ENCODE measurements around the gene LONP2.
A peak's percentile ranks its signal among the peaks of the same experiment; 100 is the strongest.
"Not testable (repeated sequence)": the region's sequence is repeated elsewhere in the genome, so short reads cannot be mapped to it uniquely, and the experiment has no call there.

LONP2 gene

DNA sequence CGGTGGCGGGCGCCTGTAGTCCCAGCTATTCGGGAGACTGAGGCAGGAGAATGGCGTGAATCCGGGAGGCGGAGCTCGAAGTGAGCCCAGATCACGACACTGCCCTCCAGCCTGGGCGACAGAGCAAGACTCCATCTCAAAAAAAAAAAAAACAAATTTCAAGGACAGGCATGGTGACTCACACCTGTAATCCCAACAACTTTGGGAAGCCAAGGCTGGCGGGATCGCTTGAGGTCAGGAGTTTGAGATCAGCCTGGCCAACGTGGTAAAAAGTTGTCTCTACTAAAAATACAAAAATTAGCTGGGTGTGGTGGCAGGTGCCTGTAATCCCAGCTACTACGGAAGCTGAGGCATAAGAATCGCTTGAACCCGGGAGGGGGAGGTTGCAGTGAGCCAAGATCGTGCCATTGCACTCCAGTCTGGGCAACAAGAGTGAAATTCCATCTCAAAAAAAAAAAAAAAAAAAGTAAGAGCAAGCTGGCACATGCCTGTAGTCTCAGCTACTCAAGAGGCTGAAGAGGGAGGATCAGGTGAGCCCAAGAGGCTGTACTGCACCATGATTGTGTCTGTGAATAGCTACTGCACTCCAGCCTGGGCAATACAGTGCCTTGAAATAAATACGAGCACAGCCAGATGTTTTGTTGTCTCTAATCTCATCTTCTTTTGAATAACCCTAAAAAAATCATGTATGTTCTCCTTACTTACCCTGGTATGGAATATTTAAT lies 126.7 kb downstream of the LONP2 start:
- DNase-seq = not testable (repeated sequence)

DNA sequence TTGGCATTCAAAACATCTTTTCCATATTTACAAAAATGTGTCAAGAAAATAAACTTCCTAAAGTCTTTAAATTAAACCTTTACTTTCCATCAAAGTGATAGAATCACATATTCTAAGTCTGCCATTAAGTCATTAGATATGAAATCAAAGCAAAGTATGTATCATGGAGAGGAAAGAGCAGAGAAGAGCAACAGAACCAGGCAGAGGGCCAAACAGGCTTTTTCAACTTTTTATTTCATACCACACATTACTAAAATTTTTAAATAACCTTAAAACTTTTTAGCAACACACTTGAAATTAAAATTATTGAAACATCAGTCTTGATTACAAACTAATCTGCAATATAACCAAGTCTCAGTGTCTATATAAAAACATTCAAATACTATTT lies 127.3 kb downstream of the LONP2 start:
- no peak for DNase-seq

DNA sequence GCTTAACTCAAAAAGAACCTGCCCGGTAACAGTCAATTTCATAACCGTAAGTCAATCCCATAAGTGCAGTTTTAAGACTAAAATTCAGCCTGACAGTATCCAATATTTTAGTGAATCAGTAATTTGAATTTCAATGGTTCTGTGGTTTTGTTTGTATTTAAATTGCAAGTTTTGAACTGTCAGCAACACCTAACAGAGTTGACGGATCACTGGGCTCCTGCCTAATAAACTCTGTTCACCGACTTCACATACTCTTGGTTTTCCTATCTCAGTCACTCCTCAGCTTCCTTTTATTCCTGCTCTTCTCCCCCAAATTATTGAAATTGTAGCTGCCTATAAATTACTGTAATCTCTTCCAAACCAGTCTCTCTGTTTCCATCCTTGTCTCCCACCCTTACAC lies 128.6 kb downstream of the LONP2 start:
- no peak for DNase-seq

DNA sequence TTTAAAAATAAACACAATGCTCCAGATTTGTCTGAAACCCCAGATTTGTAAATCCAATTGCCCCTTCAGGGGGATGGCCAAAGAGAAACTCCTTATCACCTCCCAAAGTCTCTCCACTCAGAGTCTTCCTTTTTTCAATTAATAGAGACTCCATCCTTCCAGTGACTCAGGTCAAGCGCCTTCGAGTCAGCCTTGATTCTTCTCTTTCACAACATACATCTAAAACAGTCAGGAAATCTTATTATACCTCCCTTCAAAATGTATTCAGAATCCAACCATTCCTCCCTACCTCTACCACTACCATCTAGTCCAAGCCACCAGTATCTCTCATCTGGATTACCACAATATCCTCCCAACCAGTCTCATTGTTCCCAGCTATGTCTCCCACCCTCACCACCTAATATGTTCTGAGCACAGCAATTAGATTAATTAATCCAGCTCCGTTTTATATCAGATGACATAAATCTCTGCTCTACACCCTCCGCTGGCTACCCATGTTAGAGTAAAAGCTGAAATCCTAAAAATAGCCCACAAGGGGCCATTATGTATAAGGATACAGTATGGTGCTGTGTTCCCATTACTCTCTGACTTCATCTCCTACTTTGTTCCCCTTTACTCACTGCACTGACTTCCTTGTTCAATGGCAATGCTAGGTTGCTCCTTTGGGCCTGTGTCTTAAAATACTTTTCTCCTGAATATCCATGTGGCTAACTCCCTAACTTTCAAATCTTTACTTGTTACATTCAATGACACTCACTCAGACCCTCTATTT lies 129.3 kb downstream of the LONP2 start:
- DNase-seq = no peak

DNA sequence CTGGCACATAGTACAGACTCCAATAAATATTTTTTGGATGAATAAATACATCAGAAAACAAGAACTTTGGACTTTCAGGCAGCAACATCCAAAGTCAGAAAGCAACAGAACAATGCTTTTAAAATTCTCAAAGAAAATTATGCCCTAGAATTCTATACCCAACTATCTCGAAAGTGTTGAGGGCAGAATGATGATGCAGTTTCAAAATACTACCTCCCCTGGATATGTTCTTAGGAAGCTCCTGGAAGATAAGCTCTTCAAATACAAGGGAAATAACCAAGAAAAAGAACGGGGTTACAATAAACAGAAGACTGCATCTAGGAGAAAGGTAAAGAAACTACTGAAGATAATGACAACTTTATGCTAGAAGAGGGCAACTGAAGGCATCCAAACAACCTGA lies 130.2 kb downstream of the LONP2 start:
- no peak for DNase-seq

DNA sequence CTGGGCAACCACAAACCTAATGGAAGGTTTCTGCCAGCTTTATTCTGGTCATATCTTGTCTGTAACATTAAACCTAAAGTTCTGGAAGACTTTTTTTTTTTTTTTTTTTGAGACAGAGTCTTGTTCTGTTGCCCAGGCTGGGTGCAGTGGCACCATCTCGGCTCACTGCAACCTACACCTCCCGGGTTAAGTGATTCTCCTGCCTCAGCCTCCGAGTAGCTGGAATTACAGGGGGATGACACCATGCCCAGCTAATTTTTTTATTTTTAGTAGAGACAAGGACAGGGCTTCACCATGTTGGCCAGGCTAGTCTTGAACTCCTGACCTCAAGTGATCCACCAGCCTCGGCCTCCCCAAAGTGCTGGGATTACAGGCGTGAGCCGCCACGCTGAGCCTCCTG lies 133.2 kb downstream of the LONP2 start:
- not testable (repeated sequence) for DNase-seq

DNA sequence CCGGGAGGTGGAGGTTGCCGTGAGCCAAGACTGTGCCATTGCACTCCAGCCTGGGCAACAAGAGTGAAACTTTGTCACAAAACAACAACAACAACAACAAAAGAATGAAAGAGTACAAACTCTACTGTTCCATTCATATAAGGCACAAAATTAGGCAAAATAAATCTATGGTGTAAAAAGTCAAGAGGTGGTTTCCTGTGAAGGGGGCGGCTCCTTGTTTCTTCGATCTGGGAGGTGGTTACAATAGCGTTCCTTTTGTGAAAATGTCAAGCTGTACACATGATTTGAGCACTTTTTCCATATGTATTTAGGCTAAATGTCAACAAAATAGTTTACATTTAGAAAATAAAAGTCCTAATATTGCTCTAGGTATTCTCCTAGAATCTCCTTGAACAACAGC lies 134.2 kb downstream of the LONP2 start:
- DNase-seq = no peak

DNA sequence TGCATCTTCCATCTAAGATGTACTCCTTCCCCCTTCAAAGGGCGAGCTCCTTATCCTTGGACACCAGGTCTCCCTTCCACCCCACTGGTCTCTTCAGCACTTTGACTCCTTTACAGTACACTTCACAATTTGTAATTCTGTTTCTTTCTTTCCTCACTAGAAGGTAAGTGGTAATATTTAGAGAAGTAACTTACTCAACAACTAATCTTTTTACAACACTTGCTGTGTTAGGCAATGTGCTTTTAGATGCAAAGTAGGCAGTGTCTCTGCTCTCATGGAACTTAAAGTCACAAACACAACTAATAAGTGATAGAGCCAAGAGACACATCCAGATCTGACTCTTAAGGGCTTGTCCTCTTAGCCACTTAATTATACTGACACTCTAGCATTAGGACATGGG lies 134.7 kb downstream of the LONP2 start:
- DNase-seq = no peak

DNA sequence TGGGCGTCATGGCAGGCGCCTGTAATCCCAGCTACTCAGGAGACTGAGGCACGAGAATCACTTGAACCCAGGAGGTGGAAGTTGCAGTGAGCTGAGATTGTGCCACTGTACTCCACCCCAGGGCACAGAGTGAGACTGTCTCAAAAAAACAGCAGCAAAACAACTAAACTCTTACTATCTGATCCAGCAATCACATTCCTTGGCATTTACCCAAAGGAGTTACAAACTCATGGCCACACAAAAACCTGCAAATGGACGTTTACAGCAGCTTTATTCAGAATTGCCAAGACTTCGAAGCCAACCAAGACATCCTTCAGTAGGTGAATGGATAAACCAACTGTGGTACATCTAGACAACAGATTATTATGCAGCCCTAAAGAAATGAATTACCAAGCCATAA lies 137.1 kb downstream of the LONP2 start:
- DNase-seq = no peak

DNA sequence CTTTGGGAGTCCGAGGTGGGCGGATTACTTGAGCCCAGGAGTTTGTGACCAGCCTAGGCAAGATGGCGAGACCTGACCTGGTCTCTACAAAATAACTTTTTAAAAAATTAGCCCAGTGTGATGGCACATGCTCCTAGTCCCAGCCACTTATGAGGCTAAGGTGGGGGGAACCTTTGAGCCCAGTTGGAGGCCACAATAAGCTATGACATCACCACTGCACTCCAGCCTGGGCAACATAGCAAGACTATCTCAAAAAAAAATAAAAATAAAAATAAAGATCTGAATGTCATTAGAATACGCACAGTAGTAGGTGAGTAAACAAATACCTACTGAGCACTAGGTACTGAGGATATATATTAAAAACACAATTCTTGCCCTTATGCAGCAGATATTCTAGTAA lies 138.0 kb downstream of the LONP2 start:
- no peak for DNase-seq

DNA sequence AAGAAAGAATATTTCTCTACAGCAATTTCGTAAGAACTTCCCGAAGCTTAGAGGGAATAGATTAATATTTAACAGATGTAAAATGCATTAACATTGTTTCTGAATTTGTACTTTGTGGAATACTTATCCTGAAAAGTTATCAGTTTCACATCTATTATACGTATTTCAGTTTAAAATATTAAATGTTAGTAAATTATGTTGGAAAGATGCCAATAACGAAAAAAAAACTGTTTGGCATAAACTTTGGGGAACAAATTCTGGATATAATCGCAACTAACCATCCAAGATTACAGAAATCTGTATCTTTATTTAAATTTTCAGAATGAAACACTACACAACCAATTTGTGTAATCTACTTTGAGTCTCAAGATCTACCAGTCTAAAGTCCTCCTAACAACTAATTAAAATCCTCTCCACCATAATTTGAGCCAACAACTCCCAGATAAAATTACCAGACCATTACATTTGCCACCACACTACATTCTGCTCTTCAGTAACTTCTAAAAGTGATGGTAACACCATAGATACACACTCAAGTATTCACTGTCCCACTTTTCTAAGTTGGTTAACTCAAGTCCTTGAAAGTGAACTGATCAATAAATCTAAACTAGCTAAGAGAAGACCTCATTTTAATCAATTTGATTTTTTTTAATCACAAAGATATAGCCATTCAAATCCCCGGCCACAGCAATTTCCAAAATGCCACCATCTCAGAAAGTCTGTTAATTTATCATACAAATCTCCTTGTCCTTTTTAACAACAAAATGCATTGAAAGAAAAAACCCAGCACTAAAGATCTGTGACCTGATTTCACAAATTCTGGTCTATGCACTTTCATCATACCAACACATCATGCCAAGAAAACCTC lies 139.1 kb downstream of the LONP2 start:
- no peak for DNase-seq

DNA sequence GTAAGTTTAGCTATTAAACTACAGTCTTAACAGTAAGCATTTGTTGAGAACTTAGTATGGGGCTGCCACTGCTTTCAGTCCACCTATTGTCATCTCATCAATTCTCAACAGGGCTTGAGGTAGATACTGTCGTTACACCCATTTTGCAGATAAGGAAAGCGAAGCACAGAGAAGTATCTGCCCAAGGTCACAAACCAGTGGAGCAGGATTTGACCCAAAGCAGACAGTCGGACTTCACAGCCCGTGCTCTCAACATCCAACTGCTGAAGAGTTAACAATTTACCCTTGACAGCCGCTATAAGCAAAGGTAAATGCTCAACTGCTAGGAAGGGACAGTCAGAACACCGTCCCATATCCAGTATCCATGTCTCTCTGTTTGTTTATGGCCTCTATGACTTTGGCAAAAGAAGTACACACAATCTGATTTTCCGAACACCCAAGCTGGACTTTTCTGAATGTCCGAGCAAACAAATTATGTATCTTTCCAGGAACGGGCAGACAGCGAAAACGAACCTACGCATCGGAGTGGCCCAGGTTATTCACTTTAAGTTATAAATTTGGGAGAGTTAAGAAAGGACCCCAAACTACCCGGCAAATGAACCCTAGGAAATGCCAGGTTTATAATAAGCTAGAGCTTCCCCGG lies 139.9 kb downstream of the LONP2 start:
- peak; percentile 19 to 30 for DNase-seq

DNA sequence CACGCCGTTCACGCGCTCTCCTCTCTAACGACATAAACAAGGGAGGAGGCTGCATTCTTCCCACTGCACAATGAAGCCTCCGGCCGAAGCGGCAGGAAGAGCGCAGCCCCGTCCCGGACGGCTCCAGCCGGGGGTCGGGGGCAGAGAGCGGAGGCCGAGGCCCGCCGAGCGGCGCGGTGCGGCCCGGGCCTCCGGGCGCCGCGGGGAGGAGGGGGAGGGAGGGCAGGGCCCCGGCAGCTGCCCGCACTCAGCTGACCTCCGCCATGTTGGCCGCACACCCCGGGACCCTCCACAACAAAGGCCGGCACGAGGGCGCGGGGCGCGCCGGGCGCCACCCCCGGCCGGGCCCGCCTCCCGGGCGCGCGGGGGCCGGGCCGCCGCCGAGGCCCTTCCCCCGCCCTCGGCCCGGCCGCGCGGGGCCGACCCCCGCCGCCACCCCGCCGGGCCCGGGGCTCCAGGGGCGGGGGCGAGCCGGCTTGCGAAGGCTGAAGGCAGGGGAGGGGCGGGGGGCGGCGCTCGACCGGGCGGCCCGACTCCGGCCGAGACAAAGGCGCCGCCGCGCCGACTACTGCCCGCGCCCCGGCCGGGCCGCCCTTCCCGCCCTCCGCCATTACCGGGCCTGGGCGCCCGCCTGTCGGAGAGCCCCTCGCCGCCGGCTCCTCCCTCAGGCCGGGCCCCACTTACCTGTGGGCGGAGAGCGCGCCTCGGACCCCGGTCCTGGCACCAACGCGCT lies 140.6 kb downstream of the LONP2 start:
- peak in 1 of 2 experiments; percentile 72 for DNase-seq

DNA sequence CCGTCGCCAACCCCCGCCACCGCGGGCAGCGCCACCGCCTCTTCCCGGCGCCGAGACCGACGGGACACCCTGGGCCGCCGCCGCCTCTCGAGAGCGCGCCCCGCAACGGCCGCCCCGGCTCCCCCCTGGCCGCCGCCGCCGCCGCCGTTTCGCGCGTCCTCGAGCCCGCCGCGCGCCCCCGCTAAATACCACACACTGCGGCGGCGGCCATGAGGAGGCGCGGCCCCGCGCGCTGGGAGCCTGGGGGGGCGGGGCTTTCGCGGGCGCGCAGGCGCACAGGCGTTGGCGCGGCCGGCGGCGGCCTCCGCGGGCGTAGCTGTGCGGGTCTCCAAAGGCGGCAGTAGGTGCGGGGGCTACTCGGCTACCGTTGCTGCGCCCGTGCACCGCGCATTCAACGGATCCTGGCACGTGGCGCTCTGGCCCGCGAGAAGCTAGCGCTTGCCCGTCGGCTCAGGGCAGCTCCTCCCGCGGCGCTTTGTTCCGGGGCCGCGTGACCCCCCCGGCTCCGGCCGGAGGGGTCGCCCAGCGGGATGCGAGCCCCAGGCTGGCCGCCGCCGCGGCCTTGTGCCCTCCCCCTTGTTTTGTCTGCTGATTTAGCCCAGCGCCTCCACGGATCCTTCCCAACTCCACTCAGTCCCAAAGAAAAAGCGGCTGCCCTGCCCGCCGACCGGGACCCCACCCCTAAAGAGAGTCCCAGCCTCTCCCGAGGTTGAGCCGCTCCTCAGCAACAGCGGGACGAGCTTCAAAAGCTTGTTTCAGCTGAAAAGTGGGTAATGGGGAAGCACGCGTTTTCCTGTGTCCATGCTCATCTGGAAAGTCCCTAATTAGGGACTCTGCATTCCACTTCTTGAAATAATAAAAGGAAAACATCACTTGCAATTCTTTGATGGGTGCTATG lies 141.4 kb downstream of the LONP2 start, which contains the start of gene SIAH1:
TSS of gene SIAH1 (minus strand) at position 161 of the 898 bp plus-strand sequence. CDS start 22,985 bp downstream, outside the sequence.
- DNase-seq = peak; percentile 12 to 85

DNA sequence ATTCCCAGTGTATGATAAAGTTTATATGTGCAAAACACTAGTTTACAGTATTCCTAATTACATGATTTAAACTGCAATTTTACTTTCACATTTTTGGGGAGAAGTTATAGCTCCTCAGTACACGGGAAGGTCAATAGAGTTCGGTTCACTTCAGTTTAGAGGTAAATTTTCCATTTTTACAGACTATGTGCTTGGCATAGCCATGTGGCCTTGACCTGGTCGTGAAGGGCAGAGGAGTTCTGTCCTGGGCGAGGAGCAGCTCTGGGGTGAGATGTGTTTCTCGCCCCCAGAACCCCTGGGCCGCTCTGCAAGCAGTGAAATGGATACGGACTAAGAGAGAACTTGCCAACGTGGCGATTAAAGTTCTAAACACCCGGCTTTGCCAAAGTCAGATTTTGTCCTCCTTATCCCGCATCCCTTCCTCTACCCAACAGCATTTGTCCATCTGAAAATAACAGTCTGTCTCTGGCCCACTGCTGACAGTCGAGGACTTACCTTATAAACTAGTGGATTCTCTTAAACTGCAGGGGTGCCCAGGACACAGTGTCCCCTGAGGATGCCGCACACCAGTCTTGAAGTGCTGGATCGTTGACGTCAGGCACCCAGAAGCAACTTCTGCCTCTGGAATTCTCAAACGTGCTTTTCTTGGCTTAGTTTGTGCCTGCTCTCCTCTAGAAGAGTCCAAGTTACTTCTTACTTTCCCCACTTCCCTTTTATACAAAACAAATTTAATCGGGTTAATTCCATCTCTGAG lies 142.6 kb downstream of the LONP2 start:
- DNase-seq = no peak

DNA sequence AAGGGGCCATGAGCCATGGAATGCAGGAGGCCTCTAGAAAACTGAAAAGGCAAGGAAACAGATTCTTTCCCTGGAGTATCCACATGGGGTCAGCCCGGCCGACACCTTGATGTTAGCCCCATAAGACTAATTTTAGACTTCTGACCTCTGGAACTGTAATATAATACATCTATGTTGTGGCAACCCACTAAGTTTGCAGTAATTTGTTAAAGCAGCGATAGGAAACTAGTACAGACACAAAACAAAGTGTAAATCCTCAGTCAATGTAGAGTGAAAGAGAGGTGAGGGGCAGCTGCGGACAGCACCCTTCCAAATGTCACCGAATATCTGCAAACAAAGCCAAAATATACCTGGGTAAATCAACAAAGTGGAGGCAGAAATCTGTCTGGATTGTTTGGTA lies 148.3 kb downstream of the LONP2 start:
- no peak for DNase-seq

DNA sequence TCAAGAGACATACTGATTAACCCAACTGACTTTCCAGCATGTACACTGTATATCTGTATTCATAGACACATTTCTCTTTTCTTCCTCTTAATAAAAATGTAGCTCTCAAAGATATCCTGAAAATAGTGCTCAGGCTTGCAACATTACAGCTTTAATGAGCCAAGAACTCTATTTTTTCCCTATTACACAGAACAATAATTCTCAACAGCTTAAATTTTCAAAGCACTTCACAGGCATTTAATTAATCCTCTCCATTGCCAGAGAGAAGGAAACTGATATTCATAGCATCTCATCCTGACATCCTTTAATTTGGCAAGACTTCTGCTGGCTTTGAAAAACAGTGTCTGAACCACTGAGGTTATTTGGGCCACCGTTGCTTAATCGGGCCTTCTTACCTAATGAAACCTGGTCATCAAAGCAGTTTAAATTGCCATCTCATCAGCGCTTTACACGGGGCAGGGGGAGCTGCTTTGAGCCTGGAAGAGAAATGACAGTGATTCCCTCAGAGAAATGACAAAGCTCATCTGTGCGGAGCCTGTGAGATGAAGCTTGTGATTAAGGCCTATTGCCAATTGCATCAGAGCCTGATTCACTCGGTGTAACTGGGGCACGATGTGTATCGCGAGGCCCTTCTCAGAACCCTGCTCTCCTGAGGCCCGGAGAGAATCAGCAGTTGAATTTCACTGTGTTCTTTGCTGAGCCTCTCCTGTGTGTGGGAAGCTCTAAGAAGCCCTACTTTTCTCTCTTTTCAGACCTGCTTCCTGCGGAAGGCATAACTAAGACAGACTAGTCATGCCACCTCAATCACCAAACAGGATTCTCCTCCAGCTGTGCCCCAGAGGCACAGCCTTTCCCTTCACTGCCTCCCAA lies 149.6 kb downstream of the LONP2 start:
- DNase-seq = no peak

DNA sequence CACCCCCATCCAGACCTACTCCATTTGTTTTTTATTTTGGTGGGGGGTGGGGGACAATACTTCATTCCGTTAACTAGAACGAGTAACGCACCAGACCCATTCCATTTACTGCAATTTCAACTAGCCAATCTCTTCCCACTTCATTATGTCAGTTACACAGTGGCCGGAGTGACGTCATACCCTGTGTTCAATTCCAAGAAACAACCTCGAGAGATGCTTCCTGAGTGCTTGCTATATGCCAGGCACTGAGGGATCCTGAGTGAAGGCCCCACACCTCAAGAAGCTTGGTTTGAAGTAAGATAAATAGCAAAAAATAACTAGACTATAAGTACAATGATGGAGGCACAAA lies 150.2 kb downstream of the LONP2 start:
- no peak for DNase-seq

DNA sequence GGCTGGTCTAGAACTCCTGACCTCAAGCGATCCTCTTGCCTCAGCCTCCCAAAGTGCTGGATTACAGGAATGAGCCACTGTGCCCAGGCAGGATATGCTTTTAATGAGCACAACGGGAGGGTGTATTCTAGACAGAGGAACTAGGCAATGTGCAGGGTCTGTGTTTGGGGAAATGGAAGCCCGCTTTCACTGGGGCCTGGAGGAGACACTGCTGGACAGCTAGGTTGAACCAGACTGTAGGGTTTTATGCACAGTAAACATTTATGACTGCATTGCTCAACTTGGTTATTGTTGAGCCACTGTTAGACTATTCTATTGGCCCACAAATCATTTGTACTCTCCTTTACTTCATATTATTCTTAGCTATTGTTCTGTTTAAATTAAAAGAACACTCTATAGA lies 151.3 kb downstream of the LONP2 start:
- DNase-seq = no peak
